ENCODE results near the gene UVRAG. TPM values are rescaled to one million over a fixed set of nuclear protein-coding genes. Genes with fewer than 3 reads are reported as not detected.
A peak's percentile ranks its signal among the peaks of the same experiment; 100 is the strongest.

UVRAG gene
- polyA plus RNA-seq, 1 donor (not counting 4 experiments of a cell fraction or from before 2014, with no cell fraction given): 11.9 TPM

DNA sequence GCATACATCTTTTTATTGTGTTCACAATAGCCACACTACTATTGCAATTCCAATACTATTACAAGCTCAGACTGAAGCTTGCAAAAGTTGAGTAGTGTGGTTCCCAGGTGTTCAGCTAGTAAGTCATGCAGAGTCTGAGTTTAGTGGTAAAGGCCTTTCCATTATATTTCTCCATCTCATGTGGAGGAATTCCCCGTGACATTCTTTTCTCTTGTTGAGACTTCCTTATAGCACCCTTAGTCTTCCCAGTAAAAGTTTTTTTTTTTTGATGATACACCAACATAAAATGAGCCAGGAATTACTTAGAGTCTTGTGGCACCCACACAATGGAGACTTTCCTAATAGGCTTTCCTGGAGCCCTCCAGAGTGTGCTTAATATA lies 110.8 kb downstream of the UVRAG start:
- Histone ChIP-seq H3K9me3 (ENCODE audit: control insufficient read depth, low read depth, low read length) (no peaks in the 10 kb centered on the region), H3K79me2 (ENCODE audit: control insufficient read depth, insufficient read depth, low read length) (no peaks in the 10 kb centered on the region), H3K27ac (ENCODE audit: control insufficient read depth, insufficient read depth, low read length) (no peak overlapping the region), H3K4me3 (ENCODE audit: control insufficient read depth in 2 of 3, extremely low read depth in 1 of 3, insufficient read depth in 2 of 3, low read depth in 1 of 3, low read length in 3 of 3) (no peak overlapping the region), H3K4me2 (ENCODE audit: control insufficient read depth, extremely low read depth, insufficient read depth, low read depth, low read length) (no peak overlapping the region), H3K4me1 (ENCODE audit: control insufficient read depth, extremely low read depth, insufficient read depth, low read length) (peaks cover 19% of the 10 kb centered on the region), H3K9ac (ENCODE audit: control insufficient read depth, extremely low read depth, insufficient read depth, low read length) (no peak overlapping the region), H4K20me1 (ENCODE audit: control insufficient read depth, extremely low read depth, insufficient read depth, low read length) (no peaks in the 10 kb centered on the region), H2AFZ (ENCODE audit: control insufficient read depth, low read length) (no peak overlapping the region), H3K27me3 (ENCODE audit: control insufficient read depth, extremely low read depth, insufficient read depth, low read length) (no peaks in the 10 kb centered on the region), H3K36me3 (ENCODE audit: control insufficient read depth in 2 of 2, extremely low read depth in 1 of 2, insufficient read depth in 2 of 2, low read length in 2 of 2) (no peaks in the 10 kb centered on the region), H3K9me1 (ENCODE audit: control insufficient read depth, extremely low read depth, insufficient read depth, low read length) (peaks cover 3% of the 10 kb centered on the region)
- no peak for TF ChIP-seq EZH2 (IDR thresholded peaks at IDR 0.05; ENCODE audit: low read length)
- TF ChIP-seq, protein P1, sequence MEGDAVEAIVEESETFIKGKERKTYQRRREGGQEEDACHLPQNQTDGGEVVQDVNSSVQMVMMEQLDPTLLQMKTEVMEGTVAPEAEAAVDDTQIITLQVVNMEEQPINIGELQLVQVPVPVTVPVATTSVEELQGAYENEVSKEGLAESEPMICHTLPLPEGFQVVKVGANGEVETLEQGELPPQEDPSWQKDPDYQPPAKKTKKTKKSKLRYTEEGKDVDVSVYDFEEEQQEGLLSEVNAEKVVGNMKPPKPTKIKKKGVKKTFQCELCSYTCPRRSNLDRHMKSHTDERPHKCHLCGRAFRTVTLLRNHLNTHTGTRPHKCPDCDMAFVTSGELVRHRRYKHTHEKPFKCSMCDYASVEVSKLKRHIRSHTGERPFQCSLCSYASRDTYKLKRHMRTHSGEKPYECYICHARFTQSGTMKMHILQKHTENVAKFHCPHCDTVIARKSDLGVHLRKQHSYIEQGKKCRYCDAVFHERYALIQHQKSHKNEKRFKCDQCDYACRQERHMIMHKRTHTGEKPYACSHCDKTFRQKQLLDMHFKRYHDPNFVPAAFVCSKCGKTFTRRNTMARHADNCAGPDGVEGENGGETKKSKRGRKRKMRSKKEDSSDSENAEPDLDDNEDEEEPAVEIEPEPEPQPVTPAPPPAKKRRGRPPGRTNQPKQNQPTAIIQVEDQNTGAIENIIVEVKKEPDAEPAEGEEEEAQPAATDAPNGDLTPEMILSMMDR (optimal IDR thresholded peaks at IDR 0.05 in 1 of 3, IDR thresholded peaks at IDR 0.05 in 1 of 3, conservative IDR thresholded peaks at IDR 0.05 in 1 of 3; ENCODE audit: extremely low read depth in 1 of 3, insufficient read depth in 2 of 3, low read length in 3 of 3): no peak
- no peak for FAIRE-seq
- dilution Hi-C loops (cut with MboI; ENCODE audit: extremely low pct_ligation_motif_present, low sequenced_read_pairs): no loop called here
- peak; percentile 25 for DNase-seq (ENCODE audit: low read depth, low spot score)

DNA sequence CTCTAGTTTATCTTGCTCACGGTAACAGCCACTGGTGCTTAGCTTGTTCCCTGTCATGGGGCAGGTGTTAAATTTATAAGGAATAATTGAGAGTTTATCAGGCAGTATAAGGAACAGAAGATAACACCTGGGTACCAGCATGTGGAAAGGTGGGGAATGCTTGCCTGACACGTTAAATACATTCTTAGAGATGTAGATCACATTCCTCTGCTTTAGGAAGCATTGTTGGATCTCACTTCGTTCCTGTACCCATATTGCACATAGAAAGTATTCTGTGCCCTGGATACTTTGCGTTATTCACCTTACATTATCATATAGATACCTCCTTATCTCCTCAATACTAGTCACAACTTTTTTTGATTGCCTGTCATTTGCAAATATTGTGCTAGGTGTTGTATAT lies 114.7 kb downstream of the UVRAG start:
- peaks cover 3% of the 10 kb centered on the region for H3K9me1 ChIP-seq (ENCODE audit: control insufficient read depth, extremely low read depth, insufficient read depth, low read length)
- H3K4me1 ChIP-seq (ENCODE audit: control insufficient read depth, extremely low read depth, insufficient read depth, low read length): peaks cover 18% of the 10 kb centered on the region
- FAIRE-seq (no peak), DNase-seq (ENCODE audit: low read depth, low spot score) (no peak)
- H3K36me3 ChIP-seq (ENCODE audit: control insufficient read depth in 2 of 2, extremely low read depth in 1 of 2, insufficient read depth in 2 of 2, low read length in 2 of 2): no peaks in the 10 kb centered on the region
- no peak overlapping the region for H3K4me2 ChIP-seq (ENCODE audit: control insufficient read depth, extremely low read depth, insufficient read depth, low read depth, low read length)
- H3K79me2 ChIP-seq (ENCODE audit: control insufficient read depth, insufficient read depth, low read length): no peaks in the 10 kb centered on the region
- TF ChIP-seq EZH2 (IDR thresholded peaks at IDR 0.05; ENCODE audit: low read length): no peak
- TF ChIP-seq, protein P1 (optimal IDR thresholded peaks at IDR 0.05 in 1 of 3, IDR thresholded peaks at IDR 0.05 in 1 of 3, conservative IDR thresholded peaks at IDR 0.05 in 1 of 3; ENCODE audit: extremely low read depth in 1 of 3, insufficient read depth in 2 of 3, low read length in 3 of 3): no peak
- no peaks in the 10 kb centered on the region for H3K27me3 ChIP-seq (ENCODE audit: control insufficient read depth, extremely low read depth, insufficient read depth, low read length)
- H3K27ac ChIP-seq (ENCODE audit: control insufficient read depth, insufficient read depth, low read length): no peak overlapping the region
- no peak overlapping the region for H2AFZ ChIP-seq (ENCODE audit: control insufficient read depth, low read length)
- H4K20me1 ChIP-seq (ENCODE audit: control insufficient read depth, extremely low read depth, insufficient read depth, low read length): no peaks in the 10 kb centered on the region
- H3K9ac ChIP-seq (ENCODE audit: control insufficient read depth, extremely low read depth, insufficient read depth, low read length): no peak overlapping the region
- dilution Hi-C loops (cut with MboI; ENCODE audit: extremely low pct_ligation_motif_present, low sequenced_read_pairs): no loop called here
- no peak overlapping the region for H3K4me3 ChIP-seq (ENCODE audit: control insufficient read depth in 2 of 3, extremely low read depth in 1 of 3, insufficient read depth in 2 of 3, low read depth in 1 of 3, low read length in 3 of 3)
- no peaks in the 10 kb centered on the region for H3K9me3 ChIP-seq (ENCODE audit: control insufficient read depth, low read depth, low read length)
